Ishikawa (cell line): Measurements from ENCODE around the gene EPAS1.

Source experiments
- CEBPB ChIP-seq: IDR thresholded peaks from 2 replicates; pipeline ENCODE4 v1.6.1; 2012
- CREB1 ChIP-seq: IDR thresholded peaks from 2 replicates; pipeline ENCODE4 v1.6.1; 2012; ENCODE audit warnings: low read depth
- EP300 ChIP-seq: IDR thresholded peaks from 2 replicates; pipeline ENCODE4 v1.6.1; 2012; ENCODE audit warnings: borderline replicate concordance
- FOXM1 ChIP-seq: IDR thresholded peaks from 2 replicates; pipeline ENCODE4 v1.6.1; 2012; ENCODE audit warnings: low read depth, borderline replicate concordance
- RAD21 ChIP-seq: IDR thresholded peaks from 2 replicates; pipeline ENCODE4 v1.6.1; 2012; ENCODE audit warnings: low read depth
- TAF1 ChIP-seq: IDR thresholded peaks from 2 replicates; pipeline ENCODE4 v1.6.1; 2012; ENCODE audit warnings: low read depth, mild to moderate bottlenecking
- TCF12 ChIP-seq: IDR thresholded peaks from 2 replicates; pipeline ENCODE4 v1.6.1; 2012; ENCODE audit warnings: low read depth
- TEAD4 ChIP-seq: IDR thresholded peaks from 2 replicates; pipeline ENCODE4 v1.6.1; 2012
- TF ChIP-seq, protein P1 (sequence below): IDR thresholded peaks from 2 replicates; pipeline ENCODE4 v1.6.1; 2012

- TF ChIP-seq CREB1 (no peak), EP300 (no peak), TEAD4 (no peak), FOXM1 (no peak), TAF1 (no peak), RAD21 (no peak), TCF12 (no peak), CEBPB (no peak)
- TF ChIP-seq, protein P1, sequence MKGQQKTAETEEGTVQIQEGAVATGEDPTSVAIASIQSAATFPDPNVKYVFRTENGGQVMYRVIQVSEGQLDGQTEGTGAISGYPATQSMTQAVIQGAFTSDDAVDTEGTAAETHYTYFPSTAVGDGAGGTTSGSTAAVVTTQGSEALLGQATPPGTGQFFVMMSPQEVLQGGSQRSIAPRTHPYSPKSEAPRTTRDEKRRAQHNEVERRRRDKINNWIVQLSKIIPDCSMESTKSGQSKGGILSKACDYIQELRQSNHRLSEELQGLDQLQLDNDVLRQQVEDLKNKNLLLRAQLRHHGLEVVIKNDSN = no peak
Observed at GRCh38 chr2:46382331-46383112, 85.3 kb downstream of the EPAS1 start.
